Measurements from ENCODE around the gene C1QL2.

- TF ChIP-seq POLR2A (IDR thresholded peaks at IDR 0.05; ENCODE audit: low read depth, low read length) (no peak), POLR2AphosphoS5 (IDR thresholded peaks at IDR 0.05; ENCODE audit: low read depth, low read length) (no peak), TAF1 (IDR thresholded peaks at IDR 0.05; ENCODE audit: borderline replicate concordance, low read depth, low read length) (no peak)
Observed at GRCh38 chr2:119136093-119136492, 22.5 kb downstream of the C1QL2 start.

Measured in GM12892 (cell line).